ENCODE measurements around the gene ABHD12.

ABHD12 gene

GRCh38 chr20:25289886-25290597, 100.6 kb downstream of the ABHD12 start:
- no peak for DNase-seq (ENCODE audit: low spot score)

DNA sequence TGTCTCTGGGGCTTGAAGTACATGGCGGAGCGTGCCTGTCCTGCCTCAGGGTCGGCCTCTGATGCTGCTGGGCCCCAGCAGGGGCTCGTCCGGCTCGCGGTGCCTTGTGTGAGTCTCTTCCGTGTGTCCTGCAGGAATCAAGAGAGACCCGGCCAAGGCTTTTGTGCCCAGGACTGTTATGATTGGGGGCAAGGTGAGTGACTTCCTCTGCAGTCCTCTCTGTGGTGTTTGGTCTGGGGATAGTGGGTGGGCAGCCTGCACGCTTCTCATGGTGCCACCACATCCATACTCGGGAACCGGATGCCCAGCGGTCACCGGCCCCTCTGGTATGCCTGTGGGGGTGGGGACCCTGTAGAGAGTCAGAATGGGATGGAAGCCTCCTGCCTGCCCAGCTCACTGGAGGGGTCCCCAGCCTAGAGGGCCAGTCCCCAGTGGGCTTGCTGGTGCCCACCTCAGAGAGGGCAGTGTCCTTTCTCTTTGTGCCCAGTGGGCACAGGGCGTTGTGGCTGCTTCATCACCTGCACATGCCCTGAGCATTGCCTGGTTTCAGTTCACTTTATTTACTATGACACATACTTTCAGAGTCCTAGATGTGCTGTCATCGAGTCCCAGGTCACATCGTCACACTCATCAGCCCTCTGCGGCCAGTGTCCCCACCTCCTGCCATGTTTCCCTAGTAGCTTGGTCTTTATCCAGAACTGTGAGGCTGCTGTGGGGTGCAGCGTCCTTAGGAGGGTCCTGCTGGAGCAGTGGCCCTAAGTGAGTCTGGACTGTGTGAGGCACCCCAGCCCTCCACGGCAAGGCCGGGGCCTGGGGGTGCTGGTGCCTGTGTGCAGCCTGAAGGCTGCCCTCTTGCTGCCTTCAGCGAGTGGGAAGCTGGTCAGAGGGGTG, 102.1 kb downstream of the ABHD12 start:
- no peak for DNase-seq (ENCODE audit: low spot score)

DNA sequence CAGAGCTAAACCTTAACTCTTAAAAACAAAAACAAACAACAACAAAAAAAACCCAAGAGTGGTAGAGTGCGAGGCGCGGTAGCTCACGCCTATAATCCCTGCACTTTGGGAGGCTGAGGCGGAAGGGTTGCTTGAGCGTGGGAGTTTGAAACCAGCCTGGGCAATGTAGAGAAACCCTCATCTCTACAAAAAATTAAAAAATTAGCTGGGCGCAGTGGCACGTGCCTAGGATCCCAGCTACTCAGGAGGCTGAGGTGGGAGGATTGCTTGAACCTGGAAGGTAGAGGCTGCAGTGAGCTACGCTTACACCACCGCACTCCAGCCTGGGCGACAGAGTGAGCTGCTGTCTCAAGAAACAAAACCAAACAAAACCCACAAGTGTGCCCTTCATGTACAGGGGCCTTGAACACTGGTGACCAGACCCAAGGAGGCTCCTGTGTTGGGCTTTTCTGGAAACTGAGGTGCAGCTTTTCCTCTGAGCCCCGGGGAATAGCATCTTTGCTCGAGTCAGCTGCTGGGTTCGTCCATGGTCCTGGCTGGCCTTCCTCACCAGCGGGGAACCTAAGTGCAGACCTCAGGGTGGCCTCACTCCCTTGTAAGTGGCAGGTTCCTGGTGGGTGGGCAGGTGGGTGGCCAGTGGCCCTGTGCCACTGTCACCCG, 102.9 kb downstream of the ABHD12 start:
- no peak for DNase-seq (ENCODE audit: low spot score)

- no peak for DNase-seq (ENCODE audit: low spot score)
Measured at GRCh38 chr20:25286917-25287316, 103.7 kb downstream of the ABHD12 start.

GRCh38 chr20:25285856-25286798, 104.5 kb downstream of the ABHD12 start:
- DNase-seq (ENCODE audit: low spot score) = no peak

DNA sequence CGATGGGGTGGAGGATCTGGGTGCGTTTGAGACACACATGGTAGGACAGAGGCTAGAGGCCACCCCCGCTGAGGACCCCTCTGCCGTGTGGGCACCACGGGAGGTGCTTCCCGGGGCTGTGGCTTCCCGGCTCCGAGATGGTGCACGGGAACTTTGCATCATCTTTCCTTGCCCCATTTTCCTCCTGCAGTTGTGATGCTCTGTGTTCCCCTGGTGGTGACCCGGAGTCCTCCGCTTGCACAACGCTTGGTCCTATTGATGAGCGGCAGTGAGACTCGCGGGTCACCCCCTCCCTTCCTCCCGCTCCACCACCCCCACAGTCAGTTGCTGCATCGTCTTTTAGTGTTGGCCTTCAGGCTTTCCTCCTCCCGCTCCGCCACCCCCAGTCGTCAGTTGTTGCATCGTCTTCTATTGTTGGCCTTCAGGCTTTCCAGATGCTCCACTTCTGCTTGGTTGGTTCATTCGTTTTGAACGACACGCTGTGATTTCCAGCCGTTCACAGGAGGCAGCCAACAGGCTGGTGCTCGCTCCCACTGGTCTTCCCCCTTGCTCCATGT, 105.5 kb downstream of the ABHD12 start:
- DNase-seq (ENCODE audit: low spot score) = no peak

- DNase-seq (ENCODE audit: low spot score) = no peak
Measured at GRCh38 chr20:25284131-25284601, 106.5 kb downstream of the ABHD12 start.

DNA sequence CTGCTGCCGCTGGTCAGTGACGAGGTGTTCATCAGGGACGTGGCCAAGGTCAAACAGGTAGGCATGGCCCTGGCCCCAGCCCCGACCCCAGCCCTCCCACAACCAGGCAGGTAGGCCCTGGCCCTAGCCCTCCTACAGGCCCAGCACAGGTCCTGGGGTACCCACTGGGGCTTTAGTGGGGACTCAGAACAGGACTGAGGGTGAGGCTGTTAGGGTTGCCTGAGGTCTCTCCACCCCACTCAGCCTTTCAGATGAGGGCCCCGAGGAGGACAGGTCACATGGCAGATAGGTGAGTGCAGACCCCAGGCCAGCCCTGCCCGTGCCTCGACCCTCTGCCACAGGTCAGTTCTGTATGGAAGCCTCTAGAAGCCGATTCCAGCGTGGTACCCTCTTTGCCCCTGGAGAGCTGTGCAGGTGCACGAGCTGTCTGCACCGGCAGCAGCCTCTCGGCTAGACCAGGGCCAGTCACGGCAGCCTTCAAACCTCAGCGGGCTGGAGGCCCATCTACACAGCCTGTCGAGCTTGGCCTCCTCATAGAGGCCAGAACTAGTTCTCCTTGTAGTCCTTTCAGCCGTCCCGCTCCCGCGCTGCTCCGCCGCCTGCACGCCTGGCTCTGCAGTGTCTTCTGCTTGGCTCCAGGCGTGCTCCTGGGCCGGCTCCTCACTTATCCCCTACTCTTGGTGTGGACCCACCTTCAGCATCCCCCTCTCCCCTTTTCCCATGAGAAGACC, 107.2 kb downstream of the ABHD12 start:
- no peak for DNase-seq (ENCODE audit: low spot score)

- no peak for DNase-seq (ENCODE audit: low spot score)
Measured at GRCh38 chr20:25282796-25283195, 107.8 kb downstream of the ABHD12 start.

DNA sequence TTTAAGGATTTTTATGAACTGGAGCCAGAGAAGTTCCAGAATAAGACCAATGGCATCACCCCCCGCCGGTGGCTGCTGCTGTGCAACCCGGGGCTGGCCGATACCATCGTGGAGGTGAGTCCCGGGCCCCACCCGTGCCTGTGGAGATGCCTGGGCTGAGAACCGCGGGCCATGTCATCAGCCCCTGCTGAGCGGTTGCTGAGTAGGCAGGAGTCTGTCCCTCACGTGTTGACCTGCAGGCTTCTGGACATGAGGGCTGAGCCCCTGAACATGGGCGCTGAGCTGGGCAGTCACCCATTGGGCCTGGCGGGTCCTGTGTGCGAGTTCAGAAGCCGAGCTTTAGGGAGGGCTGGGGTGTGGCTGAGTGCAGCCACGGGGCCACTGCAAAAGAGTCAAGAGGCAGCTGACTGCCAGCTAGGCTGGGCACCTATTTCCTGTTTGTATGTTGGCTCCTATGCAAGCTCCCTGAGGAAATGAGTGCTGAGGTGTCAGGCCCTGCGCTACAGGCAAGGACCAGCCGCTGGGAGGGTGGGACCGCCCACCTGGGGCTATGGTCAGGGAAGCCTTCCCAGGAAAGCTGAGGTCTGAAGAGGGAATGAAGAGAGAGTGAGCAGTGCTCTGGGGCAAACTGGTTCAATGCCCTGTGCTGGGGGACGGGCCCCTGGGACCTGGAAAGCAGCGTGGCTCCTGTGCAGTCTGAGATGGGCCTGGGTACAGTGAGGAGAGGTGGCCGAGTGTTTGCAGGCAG, 108.4 kb downstream of the ABHD12 start:
- DNase-seq (ENCODE audit: low spot score) = no peak

DNA sequence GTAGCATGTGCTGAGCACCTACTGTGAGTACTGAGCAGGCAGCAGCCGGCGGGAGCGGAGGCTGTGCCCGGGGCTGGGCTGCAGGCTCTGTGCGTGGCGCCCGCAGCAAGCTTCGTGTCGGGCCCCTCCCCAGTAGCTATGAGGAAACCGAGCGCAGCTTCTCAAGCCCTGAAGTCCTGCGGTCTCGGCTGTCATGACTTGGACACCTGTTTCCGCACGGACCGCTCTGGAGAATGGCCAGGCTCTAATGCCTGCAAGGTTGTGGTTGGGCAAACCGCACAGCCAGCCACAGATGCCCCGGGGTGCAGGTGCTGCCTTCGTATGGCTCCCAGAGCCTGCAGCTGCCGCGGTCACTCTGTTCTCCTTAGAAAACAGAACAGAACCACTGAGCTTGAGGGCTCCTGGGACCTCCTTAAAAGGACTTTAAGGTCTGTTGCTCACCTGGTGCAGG, 109.1 kb downstream of the ABHD12 start:
- no peak for DNase-seq (ENCODE audit: low spot score)

GRCh38 chr20:25280574-25281535, 109.8 kb downstream of the ABHD12 start:
- DNase-seq (ENCODE audit: low spot score) = no peak

- DNase-seq (ENCODE audit: low spot score) = no peak
Measured at GRCh38 chr20:25280051-25280573, 110.5 kb downstream of the ABHD12 start.

GRCh38 chr20:25279403-25279802, 111.2 kb downstream of the ABHD12 start:
- DNase-seq (ENCODE audit: low spot score) = no peak

DNA sequence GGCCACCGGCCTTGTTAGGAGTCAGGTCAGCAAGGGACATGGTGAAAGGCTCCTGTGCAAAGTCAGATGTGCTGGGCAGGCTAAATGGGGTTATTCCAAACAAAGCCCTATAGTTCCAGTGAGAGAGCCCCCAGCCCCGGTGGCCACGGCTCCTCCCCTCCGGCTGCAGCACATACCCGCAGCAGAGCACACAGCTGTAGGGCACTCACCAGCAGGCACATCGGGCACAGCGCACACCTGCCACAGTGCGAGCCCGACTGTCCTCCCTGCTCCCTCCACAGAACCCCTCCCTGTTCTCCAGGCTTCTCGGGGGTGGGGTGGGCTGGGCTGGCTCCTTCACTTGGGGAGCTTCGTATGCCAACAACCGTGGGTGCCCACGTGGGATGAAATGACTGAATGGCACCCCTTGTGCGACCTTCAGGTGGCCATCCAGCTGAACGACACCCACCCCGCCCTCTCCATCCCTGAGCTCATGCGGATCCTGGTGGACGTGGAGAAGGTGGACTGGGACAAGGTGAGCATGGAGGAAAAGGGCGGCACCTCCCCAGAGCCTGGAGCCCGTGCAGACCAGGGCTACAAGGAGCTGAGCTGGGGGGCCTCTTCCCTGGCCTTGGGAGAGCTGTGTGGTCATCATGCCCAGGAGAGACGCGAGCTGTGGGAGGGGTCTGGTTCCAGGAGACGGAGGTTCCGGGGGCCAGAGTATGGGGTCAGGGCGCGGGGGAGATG, 111.8 kb downstream of the ABHD12 start:
- DNase-seq (ENCODE audit: low spot score) = no peak

DNA sequence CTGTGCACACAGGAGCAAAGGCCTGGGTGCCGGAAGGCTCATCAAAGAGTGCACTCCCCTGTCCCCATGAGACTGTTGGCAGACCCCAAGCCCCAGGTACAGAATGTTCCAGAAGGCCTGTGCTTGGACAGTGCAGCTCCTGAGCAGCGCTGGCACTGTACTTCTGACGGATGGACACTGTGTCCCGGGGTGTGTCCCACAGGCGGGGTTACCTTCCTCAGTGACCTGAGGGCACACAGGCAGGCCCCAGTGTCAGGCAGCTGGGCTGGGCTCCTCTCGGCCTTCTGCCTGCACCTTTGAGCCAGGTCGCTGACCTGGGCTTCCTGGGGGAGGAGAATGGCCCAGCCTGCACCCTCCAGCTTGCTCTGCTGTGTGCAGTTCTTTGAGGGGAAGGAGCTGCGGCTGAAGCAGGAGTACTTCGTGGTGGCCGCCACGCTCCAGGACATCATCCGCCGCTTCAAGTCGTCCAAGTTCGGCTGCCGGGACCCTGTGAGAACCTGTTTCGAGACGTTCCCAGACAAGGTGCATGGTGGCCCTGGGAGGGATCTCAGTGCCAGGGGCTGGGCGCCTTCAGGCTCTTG, 112.6 kb downstream of the ABHD12 start:
- DNase-seq (ENCODE audit: low spot score) = no peak

All from ecto neural progenitor cell (in vitro differentiated cells).